HG02678 (cell line): ENCODE results near the gene HACD4.
"Not testable (repeated sequence)": the region's sequence is repeated elsewhere in the genome, so short reads cannot be mapped to it uniquely, and the experiment has no call there.

Experiments used
- ATAC-seq: cut with Tn5 transposase; IDR thresholded peaks from one replicate; pipeline ENCODE4 v1.9.1; 2021; ENCODE audit warnings: mild to moderate bottlenecking, moderate library complexity; ENCODE audit not compliant: unreplicated experiment

The HACD4 gene

GRCh38 chr9:21016701-21017491 is 14.5 kb downstream of the HACD4 start:
- no peak for ATAC-seq

GRCh38 chr9:21015995-21016394 is 15.4 kb downstream of the HACD4 start:
- no peak for ATAC-seq

- ATAC-seq = no peak
Measured at GRCh38 chr9:21015129-21015815, 16.2 kb downstream of the HACD4 start.

GRCh38 chr9:21002040-21002439 is 29.4 kb downstream of the HACD4 start:
- no peak for ATAC-seq

GRCh38 chr9:21001581-21001980 is 29.9 kb downstream of the HACD4 start:
- ATAC-seq = no peak

- ATAC-seq = no peak
Measured at GRCh38 chr9:20997503-20998076, 33.9 kb downstream of the HACD4 start.

- ATAC-seq = no peak
Measured at GRCh38 chr9:20996809-20997208, 34.6 kb downstream of the HACD4 start.

- ATAC-seq = no peak
Measured at GRCh38 chr9:20995616-20996015, 35.8 kb downstream of the HACD4 start.

- ATAC-seq = no peak
Measured at GRCh38 chr9:20994486-20994885, 37.0 kb downstream of the HACD4 start.

GRCh38 chr9:20990867-20991266 is 40.6 kb downstream of the HACD4 start:
- ATAC-seq = no peak

- ATAC-seq = no peak
Measured at GRCh38 chr9:20989923-20990341, 41.5 kb downstream of the HACD4 start.

- ATAC-seq = no peak
Measured at GRCh38 chr9:20988671-20989315, 42.6 kb downstream of the HACD4 start.

GRCh38 chr9:20988061-20988460 is 43.4 kb downstream of the HACD4 start:
- ATAC-seq = no peak

GRCh38 chr9:20987521-20987920 is 43.9 kb downstream of the HACD4 start:
- no peak for ATAC-seq

GRCh38 chr9:20985851-20986600 is 45.4 kb downstream of the HACD4 start:
- no peak for ATAC-seq

- no peak for ATAC-seq
Measured at GRCh38 chr9:20984506-20984905, 46.9 kb downstream of the HACD4 start.

GRCh38 chr9:20981486-20981885 is 50.0 kb downstream of the HACD4 start:
- no peak for ATAC-seq

- peak; percentile 65 for ATAC-seq
Measured at GRCh38 chr9:20980832-20981455, 50.5 kb downstream of the HACD4 start.

GRCh38 chr9:20978249-20978648 is 53.2 kb downstream of the HACD4 start:
- ATAC-seq = no peak

- ATAC-seq = not testable (repeated sequence)
Measured at GRCh38 chr9:20974191-20974938, 57.1 kb downstream of the HACD4 start.
